ENCODE data around the gene GNB1L. TPM values are rescaled to one million over a fixed set of nuclear protein-coding genes. Genes with fewer than 3 reads are reported as not detected.
A peak's percentile ranks its signal among the peaks of the same experiment; 100 is the strongest.

GNB1L gene, protein sequence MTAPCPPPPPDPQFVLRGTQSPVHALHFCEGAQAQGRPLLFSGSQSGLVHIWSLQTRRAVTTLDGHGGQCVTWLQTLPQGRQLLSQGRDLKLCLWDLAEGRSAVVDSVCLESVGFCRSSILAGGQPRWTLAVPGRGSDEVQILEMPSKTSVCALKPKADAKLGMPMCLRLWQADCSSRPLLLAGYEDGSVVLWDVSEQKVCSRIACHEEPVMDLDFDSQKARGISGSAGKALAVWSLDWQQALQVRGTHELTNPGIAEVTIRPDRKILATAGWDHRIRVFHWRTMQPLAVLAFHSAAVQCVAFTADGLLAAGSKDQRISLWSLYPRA
- total RNA-seq: 1 to 10 TPM; 2.5 to 4.5 TPM
- long read RNA-seq, full-length matches to known transcripts: 7 of 16 reads
- long read RNA-seq, partial matches to known transcripts: 1 of 16 reads
- long read RNA-seq, other reads (novel, unspliced or antisense): 8 of 16 reads

- intact Hi-C loops (cut with DNase I): no loop called here
- DNase-seq: peak; percentile 98
- peak; percentile 98 for ATAC-seq
Observed at GRCh38 chr22:19854778-19855503, at the start of gene GNB1L, which contains the start of gene RTL10. GNB1L (minus strand) TSS chr22:19854874; CDS start chr22:19821355, 33,519 bp downstream. RTL10 (minus strand) TSS chr22:19854874; CDS start chr22:19852261, 2,613 bp downstream.

GRCh38 chr22:19904174-19904856, 49.6 kb upstream of the GNB1L start:
- intact Hi-C loops (cut with DNase I): no loop called here
- ATAC-seq: no peak
- no peak for DNase-seq

DNA sequence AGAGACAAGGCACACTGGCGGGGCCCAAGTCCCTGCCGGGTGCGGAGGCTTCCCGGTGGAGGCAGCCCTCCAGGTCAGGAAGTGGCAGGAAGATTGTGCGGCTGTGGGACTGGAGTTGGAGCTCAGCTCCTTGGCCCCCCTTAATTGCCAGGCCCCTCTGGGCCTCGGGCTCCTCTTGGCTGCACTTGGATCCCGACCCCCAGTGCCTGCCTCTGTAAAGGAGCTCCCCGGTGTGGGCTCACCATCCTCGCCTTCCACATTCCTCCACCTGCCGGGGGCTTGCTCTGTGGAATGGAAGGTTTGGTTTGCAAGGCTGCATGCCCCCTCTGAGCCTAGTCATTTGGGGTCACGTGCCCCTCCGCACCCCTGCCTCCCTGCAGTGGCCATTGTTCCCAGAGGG, 48.8 kb upstream of the GNB1L start:
- DNase-seq: no peak
- intact Hi-C loops (cut with DNase I): no loop called here
- ATAC-seq: no peak

DNA sequence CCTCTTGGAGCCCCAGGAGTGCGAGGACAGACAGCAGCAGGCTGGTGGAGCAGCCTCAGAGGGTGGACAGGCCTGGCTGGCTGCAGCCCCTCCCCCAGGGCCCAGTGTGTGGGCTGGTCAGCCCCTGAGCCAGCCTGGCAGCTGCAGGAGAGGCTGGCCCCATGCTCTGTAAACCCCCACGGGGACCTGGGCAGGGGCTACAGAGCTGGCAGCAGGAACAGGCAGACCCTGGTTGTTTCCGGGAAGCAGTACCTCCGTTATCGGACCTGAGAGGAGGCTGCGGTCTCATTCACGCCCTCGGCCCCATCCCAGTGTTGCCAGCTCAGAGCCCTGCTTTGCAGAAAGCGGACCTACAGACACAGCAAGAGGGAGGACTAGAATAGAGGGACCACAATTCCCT, 48.4 kb upstream of the GNB1L start:
- intact Hi-C loops (cut with DNase I): no loop called here
- ATAC-seq (no peak), DNase-seq (no peak)

DNA sequence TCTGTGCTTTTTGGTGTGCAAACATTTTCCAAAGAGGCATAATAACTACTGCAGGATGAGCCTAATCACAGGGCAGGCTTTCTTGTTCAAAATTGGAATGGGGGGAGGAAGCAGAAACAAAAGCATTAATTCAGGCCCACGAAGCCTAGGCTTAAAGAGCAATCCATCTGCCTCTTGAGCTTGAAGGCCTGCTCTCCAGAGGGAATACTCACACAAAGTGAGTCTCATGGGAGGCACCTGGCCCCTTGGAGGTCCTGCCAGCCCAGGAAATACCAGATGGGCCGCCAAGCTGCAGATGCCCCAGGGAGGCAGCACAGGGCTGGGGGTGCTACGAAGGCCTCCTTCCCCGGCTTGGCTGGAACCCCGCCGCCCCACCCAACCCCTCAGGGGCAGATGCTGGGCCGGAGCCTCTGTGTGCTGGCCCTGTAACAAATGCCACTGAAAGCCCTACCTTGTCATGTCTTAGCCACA, 47.6 kb upstream of the GNB1L start:
- DNase-seq: no peak
- no peak for ATAC-seq
- intact Hi-C loops (cut with DNase I): no loop called here

DNA sequence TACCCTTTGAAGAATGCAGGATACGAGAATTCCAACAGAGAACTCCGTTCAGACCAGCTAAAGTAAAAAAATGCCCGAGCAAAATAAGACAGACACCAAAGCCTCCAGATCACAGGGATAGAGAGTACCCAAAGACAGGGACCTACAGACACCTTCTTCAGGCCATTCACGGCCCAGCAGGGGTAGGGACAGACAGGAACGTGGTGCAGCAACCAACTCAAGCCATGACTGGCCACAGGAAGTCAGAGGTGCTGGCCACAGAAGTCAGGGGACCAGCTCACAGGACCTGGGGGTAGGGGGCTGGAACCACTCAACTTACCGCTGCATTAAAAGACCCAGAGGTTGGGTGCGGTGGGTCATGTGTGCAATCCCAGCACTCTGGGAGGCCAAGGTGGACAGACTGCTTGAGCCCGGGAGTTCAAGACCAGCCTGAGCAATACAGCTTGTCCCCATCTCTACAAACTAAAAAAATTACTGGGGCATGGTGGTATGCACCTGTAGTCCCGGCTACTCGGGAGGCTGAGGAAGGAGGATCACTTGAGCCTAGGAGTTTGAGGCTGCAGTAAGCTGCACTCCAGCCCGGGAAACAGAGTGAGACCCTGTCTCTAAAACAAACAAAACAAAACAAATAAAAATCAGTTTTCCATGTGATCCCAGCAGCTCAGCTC, 47.0 kb upstream of the GNB1L start:
- ATAC-seq (no peak), DNase-seq (no peak)
- intact Hi-C loops (cut with DNase I): no loop called here

- DNase-seq: no peak
- ATAC-seq: no peak
- intact Hi-C loops (cut with DNase I): no loop called here
Observed at GRCh38 chr22:19900707-19901436, 46.2 kb upstream of the GNB1L start.

GRCh38 chr22:19898831-19899567, 44.3 kb upstream of the GNB1L start:
- no peak for DNase-seq
- ATAC-seq: no peak
- intact Hi-C loops (cut with DNase I): no loop called here

GRCh38 chr22:19898145-19898544, 43.5 kb upstream of the GNB1L start:
- DNase-seq (no peak), ATAC-seq (no peak)
- intact Hi-C loops (cut with DNase I): no loop called here

DNA sequence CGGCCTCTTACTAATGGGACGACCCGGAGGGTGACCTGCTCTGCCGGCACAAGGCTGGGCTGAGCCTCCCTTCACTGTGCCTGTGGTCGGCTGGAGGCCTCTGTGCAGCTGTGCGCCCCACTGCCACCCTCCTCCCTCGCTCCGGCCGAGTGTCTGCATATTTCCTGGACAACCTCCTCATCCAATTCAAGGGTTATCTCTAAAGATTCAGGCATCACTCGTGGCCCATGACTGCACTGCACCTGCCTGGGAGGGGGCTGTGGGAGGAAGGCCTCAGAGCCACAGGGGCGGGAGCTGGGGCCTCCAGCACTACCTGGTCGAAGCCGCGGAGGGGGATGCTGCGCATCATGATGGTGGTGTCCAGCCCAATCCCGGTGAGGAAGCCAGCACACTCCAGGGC, 43.1 kb upstream of the GNB1L start:
- intact Hi-C loops (cut with DNase I): no loop called here
- ATAC-seq: no peak
- no peak for DNase-seq

DNA sequence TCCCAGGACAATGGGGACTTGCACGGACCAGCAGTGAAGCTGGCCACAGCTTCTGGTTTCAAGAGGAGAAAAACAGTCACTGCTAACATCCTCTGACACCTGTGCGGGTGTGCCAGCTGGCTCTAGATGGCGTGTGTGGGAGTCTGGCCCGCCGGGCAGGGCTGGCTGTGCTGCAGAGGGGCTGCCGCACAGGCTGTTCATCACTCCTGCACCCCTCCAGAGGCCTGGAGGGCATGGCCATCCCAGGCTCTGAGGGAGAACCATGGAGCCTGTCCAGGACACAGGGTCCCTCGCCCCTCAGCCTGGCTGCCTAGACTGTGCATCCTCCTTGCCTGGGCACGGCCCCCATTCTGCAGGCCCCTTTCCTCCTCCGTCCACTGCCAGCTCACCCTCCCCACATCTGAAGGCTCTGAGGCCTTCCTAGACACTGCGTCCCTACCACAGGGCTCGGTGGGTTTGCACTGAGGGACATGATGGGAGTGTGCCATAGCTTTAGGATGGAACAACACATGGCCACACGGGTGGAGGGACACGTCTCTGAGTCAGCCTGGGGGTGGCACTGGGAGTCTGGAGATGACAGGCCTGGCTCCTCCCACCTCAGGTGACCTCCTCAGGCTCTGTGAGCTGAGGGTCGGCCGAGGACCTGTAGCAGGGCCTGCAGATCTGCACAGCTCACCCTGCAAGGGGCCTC, 42.1 kb upstream of the GNB1L start:
- no peak for DNase-seq
- peak; percentile 22 to 32 for ATAC-seq
- intact Hi-C loops (cut with DNase I): no loop called here

- intact Hi-C loops (cut with DNase I): no loop called here
- DNase-seq (no peak), ATAC-seq (no peak)
Observed at GRCh38 chr22:19895160-19895849, 40.6 kb upstream of the GNB1L start.

DNA sequence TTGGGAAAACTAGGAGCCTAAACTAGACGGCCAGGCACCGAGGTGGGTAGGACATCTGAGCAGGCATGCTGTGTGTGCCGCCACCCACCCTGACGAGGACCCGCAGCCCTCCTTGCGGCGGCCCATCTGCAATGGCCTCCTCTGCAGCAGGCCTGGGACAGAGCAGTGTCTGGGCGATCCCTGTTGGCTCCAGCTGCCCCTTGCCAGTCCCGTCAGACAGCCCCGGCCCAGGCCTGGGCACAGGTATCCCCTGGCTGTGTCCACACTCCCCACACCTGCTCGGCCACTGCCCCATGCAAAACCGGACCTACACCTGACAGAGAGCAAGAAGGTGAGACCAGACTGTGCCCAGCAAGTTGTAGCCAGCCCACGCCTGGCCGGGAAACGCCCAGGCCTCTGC, 38.7 kb upstream of the GNB1L start:
- ATAC-seq (no peak), DNase-seq (no peak)
- intact Hi-C loops (cut with DNase I): no loop called here

DNA sequence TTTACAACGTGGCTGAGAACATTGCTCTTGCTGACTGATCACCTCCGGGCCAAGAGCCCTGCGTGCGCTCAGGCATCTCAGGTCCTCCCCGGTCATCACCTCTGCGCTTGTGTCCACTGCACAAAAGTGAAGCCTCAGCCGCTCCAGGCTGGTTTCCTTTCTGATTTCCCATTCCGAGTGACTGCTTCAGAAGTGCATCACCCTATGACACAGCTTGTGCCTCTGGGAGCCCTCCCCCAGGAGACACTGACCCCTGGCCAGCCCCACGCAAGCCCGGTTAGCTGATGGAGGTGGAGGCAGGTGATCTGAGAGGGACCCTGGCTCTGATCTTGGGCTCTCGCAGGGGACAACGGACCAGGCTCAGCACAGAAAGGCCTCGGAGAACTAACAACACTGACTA, 38.3 kb upstream of the GNB1L start:
- ATAC-seq (peak in 1 of 2 donors; percentile 3), DNase-seq (no peak)
- intact Hi-C loops (cut with DNase I): no loop called here

- peak; percentile 17 to 50 for ATAC-seq
- DNase-seq: no peak
- intact Hi-C loops (cut with DNase I): no loop called here
Observed at GRCh38 chr22:19892257-19892879, 37.7 kb upstream of the GNB1L start.
